ENCODE data around the gene CCL16.

CCL16 gene

GRCh38 chr17:35931794-35932425, 49.4 kb downstream of the CCL16 start:
- Histone ChIP-seq H3K36me3 (ENCODE audit: control insufficient read depth, insufficient read depth, low read length) (no peaks in the 10 kb centered on the region), H3K27me3 (ENCODE audit: control insufficient read depth, insufficient read depth, low read length) (no peaks in the 10 kb centered on the region), H3K9ac (ENCODE audit: low read length) (no peak overlapping the region)

GRCh38 chr17:35930211-35931065, 50.9 kb downstream of the CCL16 start, which contains the start of gene RDM1:
Gene RDM1, minus strand, starts transcription at chr17:35930773. Its CDS starts 46 bp downstream, at chr17:35930727.
- H3K9me3 ChIP-seq (ENCODE audit: control insufficient read depth, low read length): no peaks in the 10 kb centered on the region
- no peaks in the 10 kb centered on the region for H3K36me3 ChIP-seq (ENCODE audit: control insufficient read depth, insufficient read depth, low read length)
- peaks cover 5% of the 10 kb centered on the region for H3K4me1 ChIP-seq (ENCODE audit: control insufficient read depth, insufficient read depth, low read length)
- no peaks in the 10 kb centered on the region for H3K27me3 ChIP-seq (ENCODE audit: control insufficient read depth, insufficient read depth, low read length)
- no peak within 1 kb of the TSS for H3K4me3 ChIP-seq (ENCODE audit: low read length)
- peak within 1 kb of the TSS; percentile 6 for H3K9ac ChIP-seq (ENCODE audit: low read length)

More at GRCh38 chr17:35931794-35932425, 49.4 kb downstream of the CCL16 start:
- Histone ChIP-seq H3K9me3 (ENCODE audit: control insufficient read depth, low read length) (no peaks in the 10 kb centered on the region), H3K4me1 (ENCODE audit: control insufficient read depth, insufficient read depth, low read length) (peaks cover 5% of the 10 kb centered on the region), H3K4me3 (ENCODE audit: low read length) (no peak overlapping the region)

- no peaks in the 10 kb centered on the region for H3K9me3 ChIP-seq (ENCODE audit: control insufficient read depth, low read length)
- no peak overlapping the region for H3K9ac ChIP-seq (ENCODE audit: low read length)
- H3K27me3 ChIP-seq (ENCODE audit: control insufficient read depth, insufficient read depth, low read length): no peaks in the 10 kb centered on the region
- peaks cover 5% of the 10 kb centered on the region for H3K4me1 ChIP-seq (ENCODE audit: control insufficient read depth, insufficient read depth, low read length)
- no peak overlapping the region for H3K4me3 ChIP-seq (ENCODE audit: low read length)
- no peaks in the 10 kb centered on the region for H3K36me3 ChIP-seq (ENCODE audit: control insufficient read depth, insufficient read depth, low read length)
Measured at GRCh38 chr17:35927714-35928113, 53.6 kb downstream of the CCL16 start.
